Measurements from ENCODE around the gene GABRB2. TPM values are rescaled to one million over a fixed set of nuclear protein-coding genes. Genes with fewer than 3 reads are reported as not detected.

The GABRB2 gene
- total and polyA plus RNA-seq, 10 donors = 0.07 to 27.5 (median 9.1) TPM

Other genes starting within 250 kb of the GABRB2 start
- gene GABRA6, start 139.0 kb upstream of the GABRB2 start, total RNA-seq = not detected
- gene GABRA6, start 139.0 kb upstream of the GABRB2 start, polyA plus RNA-seq = under 1 TPM in 1 of 3 donors, not detected in 2; 0.07 TPM

Measured in spleen (tissue), 10 donors.